ENCODE measurements around the gene FLT4. TPM values are rescaled to one million over a fixed set of nuclear protein-coding genes. Genes with fewer than 3 reads are reported as not detected.
A peak's percentile ranks its signal among the peaks of the same experiment; 100 is the strongest.

The FLT4 gene
- total and polyA plus RNA-seq, 8 donors, result 0.79 to 6.8 (median 2.1) TPM

DNA sequence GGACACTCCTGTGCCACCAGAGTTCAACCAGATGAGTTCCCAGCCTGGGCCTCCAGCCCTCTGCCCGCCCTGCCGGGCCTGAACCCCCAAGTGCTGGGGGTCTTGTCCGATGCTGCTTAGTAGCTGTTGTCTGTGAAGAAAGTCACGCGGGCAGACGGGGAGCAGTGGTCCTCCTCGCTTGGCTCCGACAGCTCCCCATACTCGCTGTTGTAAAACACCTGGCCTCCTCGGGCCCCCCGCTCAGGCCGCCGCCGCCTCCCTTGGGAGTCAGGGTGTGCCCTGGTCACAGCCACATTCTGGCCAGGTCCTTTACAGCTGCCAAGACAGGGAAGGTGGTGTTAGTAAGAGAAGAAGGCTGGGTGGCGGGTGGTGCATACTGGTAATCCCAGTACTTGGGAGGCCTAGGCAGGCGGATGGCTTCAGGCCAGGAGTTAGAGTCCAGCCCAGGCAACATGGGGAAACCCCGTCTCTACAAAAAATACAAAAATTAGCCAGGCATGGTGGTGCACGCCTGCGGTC is 46.3 kb downstream of the FLT4 start:
- Histone ChIP-seq H3K4me1 (no peaks in the 10 kb centered on the region), H3K36me3 (no peaks in the 10 kb centered on the region), H3K27me3 (no peaks in the 10 kb centered on the region), H3K27ac (no peak overlapping the region), H3K9me3 (no peaks in the 10 kb centered on the region), H3K4me3 (no peak overlapping the region)
- FAIRE-seq (no peak), DNase-seq (peak in 3 of 6 donors; percentile 10 to 58 (median 55)), ATAC-seq (no peak)
- intact Hi-C loops (cut with DNase I), result no loop called here
- TF ChIP-seq, protein P1, sequence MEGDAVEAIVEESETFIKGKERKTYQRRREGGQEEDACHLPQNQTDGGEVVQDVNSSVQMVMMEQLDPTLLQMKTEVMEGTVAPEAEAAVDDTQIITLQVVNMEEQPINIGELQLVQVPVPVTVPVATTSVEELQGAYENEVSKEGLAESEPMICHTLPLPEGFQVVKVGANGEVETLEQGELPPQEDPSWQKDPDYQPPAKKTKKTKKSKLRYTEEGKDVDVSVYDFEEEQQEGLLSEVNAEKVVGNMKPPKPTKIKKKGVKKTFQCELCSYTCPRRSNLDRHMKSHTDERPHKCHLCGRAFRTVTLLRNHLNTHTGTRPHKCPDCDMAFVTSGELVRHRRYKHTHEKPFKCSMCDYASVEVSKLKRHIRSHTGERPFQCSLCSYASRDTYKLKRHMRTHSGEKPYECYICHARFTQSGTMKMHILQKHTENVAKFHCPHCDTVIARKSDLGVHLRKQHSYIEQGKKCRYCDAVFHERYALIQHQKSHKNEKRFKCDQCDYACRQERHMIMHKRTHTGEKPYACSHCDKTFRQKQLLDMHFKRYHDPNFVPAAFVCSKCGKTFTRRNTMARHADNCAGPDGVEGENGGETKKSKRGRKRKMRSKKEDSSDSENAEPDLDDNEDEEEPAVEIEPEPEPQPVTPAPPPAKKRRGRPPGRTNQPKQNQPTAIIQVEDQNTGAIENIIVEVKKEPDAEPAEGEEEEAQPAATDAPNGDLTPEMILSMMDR (IDR thresholded peaks at IDR 0.05), result no peak
- 91 to 92% methylated on average over 19 of the region's 19 CpGs for WGBS, 2 donors

DNA sequence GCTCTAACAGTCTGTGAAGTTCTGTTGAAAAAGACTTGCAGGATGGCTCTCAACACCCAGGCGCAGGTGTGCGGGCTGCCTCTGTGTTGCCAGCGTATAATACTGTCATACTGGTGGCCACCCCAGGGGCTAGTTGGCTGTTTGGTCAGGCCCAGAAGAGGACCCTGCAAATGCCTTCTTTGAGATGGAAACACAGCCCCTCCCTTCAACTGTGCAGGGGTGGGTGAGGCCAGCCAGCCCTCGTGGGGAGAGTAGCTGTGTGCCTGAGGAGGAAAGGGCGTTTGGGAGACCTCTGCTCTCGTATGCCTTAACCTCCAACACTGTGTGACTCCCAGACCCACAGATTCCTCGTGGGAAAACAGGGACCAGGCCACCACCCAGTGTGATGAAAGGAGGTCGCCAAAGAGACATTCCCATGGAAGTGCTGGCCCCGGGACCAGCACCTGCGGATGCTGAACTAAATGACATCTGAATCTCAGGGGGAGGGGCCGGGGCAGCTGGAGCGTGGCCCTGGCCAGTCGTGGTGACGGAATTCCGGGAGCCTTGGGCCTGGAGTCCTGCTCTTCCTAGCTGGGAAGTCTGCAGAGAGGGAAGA is 46.8 kb downstream of the FLT4 start:
- ATAC-seq, result no peak
- Histone ChIP-seq H3K4me3 (no peak overlapping the region), H3K27ac (no peak overlapping the region), H3K4me1 (no peaks in the 10 kb centered on the region), H3K9me3 (no peaks in the 10 kb centered on the region), H3K36me3 (no peaks in the 10 kb centered on the region), H3K27me3 (no peaks in the 10 kb centered on the region)
- no peak for DNase-seq
- intact Hi-C loops (cut with DNase I), result no loop called here
- TF ChIP-seq, protein P1 (IDR thresholded peaks at IDR 0.05), result no peak
- FAIRE-seq, result no peak
- 73 to 76% methylated on average over 15 of the region's 15 CpGs for WGBS, 2 donors

DNA sequence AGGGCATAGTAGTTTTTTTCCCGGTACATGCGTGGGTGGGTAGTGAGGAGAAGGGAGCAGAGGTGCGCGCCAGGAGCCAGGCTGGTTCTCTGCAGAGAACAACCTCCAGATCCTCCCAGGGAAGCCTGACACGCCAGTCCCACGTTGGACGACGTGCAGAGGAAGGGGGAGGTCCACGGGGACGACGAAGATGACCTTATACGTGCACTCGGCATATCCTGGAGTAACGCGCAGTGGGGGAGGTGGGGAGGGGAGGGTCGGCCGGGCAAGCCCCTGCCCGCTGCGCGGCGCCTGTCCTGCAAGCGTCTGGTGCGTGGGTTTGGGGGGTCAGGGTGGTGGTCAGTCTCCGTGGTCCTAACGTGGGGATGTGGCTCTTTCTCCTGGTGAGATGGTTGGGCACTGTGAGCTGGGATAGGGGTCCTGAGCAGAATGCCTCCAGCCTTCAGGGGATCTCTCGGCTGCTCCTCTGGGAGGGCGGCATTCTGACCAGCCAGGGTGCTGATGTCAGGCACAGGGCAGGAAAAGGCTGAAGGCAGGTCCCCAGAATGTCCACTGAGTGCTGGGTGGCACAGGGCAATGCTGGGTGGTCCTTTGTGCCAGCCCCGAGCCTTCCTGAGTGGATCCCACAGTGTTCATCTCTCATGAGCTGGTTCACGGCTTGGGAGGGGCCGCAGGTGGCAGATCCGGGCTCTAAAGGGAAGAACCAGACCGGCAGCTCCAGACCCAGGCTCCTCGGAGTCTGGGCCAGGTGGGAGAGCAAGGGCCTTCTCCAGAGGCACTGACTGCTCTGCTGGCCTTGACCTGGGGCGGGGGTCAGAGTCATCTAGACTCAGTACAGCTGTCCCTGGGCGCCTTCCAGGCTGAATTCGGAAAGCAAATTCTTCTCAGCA is 47.6 kb downstream of the FLT4 start:
- Histone ChIP-seq H3K27ac (no peak overlapping the region), H3K9me3 (no peaks in the 10 kb centered on the region), H3K27me3 (no peaks in the 10 kb centered on the region), H3K4me1 (no peaks in the 10 kb centered on the region), H3K36me3 (no peaks in the 10 kb centered on the region), H3K4me3 (no peak overlapping the region)
- TF ChIP-seq, protein P1 (IDR thresholded peaks at IDR 0.05), result no peak
- ATAC-seq (no peak), DNase-seq (peak in 3 of 6 donors; percentile 5 to 46 (median 11)), FAIRE-seq (no peak)
- WGBS, 2 donors, result 80 to 85% methylated on average over 35 to 36 of the region's 36 CpGs
- intact Hi-C loops (cut with DNase I), result no loop called here

DNA sequence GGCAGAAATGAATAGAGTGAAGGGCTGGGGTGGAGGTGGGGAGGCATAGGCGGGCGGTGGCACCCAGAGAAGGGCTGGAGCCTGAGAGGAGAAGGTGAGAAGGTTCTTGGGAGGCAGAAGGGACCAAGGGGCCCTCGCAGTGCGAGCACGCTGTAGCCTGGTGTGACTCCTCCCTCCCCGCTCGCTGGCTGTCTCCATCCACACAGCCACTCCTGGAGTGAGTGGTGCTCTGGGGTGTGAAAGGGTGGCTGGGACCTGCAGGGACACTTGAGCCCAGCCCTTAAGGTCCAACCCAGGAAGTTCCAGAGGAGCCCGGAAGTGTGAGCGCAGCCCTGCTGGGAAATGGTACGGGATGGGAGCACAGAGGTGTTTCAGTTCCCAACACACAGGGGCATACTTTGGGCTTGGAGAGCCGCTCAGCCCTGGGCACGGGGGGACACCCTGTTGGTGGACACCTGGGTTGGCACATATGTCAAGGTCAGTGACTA is 48.8 kb downstream of the FLT4 start:
- Histone ChIP-seq H3K27me3 (no peaks in the 10 kb centered on the region), H3K4me3 (no peak overlapping the region), H3K27ac (no peak overlapping the region), H3K9me3 (no peaks in the 10 kb centered on the region), H3K36me3 (no peaks in the 10 kb centered on the region), H3K4me1 (peaks cover 4 to 9% (median 8%) of the 10 kb centered on the region in 3 donors)
- FAIRE-seq (no peak), DNase-seq (peak in 1 of 6 donors; percentile 4), ATAC-seq (no peak)
- intact Hi-C loops (cut with DNase I), result no loop called here
- TF ChIP-seq, protein P1 (IDR thresholded peaks at IDR 0.05), result no peak
- 86 to 94% methylated on average over 12 of the region's 12 CpGs for WGBS, 2 donors

Data from pancreas (tissue), 10 donors.